Omental fat pad (tissue), 4 donors: ENCODE data around the gene MMP12. TPM values are rescaled to one million over a fixed set of nuclear protein-coding genes. Genes with fewer than 3 reads are reported as not detected.
"Not testable (repeated sequence)": the region's sequence is repeated elsewhere in the genome, so short reads cannot be mapped to it uniquely, and the experiment has no call there.

Experiments used
- ATAC-seq: fragments of 150-250 bp; one replicate; pipeline ENCODE4 v1.9.1; 2016; ENCODE audit warnings: mild to moderate bottlenecking, moderate library complexity; ENCODE audit not compliant: low FRiP score
- DNase-seq: peaks from one replicate; pipeline ENCODE4 v3.0.0-alpha.2; 2019; ENCODE audit warnings: low spot score
- total RNA-seq, 4 donors: library from RNA; depleted of rRNA; stranded (reverse); fragments of >200 nt; gene quantifications; one replicate each; pipeline ENCODE4 v1.1.0, GENCODE V29; 2016
- TF ChIP-seq, protein P1 (sequence below), 3 donors: fragments of 450-650 bp; IDR thresholded peaks; one replicate each; pipeline ENCODE4 v1.5.1; 2016 to 2017; ENCODE audit warnings: antibody characterized with exemption in 3 of 3, mild to moderate bottlenecking in 3 of 3, moderate library complexity in 2 of 3

MMP12 gene
- total RNA-seq, 4 donors from 2014 or later = 18.0 TPM; not detected in 3

DNA sequence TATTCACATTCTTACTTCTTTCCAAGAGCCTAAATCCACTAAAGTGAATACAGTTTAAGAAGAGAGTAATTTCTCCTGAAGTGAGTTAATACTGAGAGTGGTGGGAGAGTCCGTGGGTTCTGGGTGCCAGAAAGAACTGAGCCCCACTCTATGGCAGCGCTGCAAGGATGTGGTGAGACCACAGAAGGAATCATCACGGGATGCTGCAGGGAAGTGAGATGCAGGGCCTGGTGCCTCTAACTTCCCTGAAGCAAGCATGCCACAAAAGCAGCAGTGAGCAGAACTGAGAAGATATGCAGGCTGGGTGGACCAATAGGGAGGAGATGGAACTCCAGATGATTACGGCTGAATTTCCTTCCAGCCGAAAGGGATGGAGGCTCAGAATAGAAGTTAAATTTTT is 5.0 kb upstream of the MMP12 start:
- DNase-seq (no peak), ATAC-seq (no peak)
- TF ChIP-seq, protein P1, sequence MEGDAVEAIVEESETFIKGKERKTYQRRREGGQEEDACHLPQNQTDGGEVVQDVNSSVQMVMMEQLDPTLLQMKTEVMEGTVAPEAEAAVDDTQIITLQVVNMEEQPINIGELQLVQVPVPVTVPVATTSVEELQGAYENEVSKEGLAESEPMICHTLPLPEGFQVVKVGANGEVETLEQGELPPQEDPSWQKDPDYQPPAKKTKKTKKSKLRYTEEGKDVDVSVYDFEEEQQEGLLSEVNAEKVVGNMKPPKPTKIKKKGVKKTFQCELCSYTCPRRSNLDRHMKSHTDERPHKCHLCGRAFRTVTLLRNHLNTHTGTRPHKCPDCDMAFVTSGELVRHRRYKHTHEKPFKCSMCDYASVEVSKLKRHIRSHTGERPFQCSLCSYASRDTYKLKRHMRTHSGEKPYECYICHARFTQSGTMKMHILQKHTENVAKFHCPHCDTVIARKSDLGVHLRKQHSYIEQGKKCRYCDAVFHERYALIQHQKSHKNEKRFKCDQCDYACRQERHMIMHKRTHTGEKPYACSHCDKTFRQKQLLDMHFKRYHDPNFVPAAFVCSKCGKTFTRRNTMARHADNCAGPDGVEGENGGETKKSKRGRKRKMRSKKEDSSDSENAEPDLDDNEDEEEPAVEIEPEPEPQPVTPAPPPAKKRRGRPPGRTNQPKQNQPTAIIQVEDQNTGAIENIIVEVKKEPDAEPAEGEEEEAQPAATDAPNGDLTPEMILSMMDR (IDR thresholded peaks at IDR 0.05) = no peak

GRCh38 chr11:102878595-102878994 is 3.8 kb upstream of the MMP12 start:
- ATAC-seq (no peak), DNase-seq (no peak)
- TF ChIP-seq, protein P1 (IDR thresholded peaks at IDR 0.05) = no peak

- DNase-seq, ATAC-seq: not testable (repeated sequence)
These were observed 5.3 kb downstream of the MMP12 start for GRCh38 chr11:102869354-102869964.

- ATAC-seq (no peak), DNase-seq (no peak)
- TF ChIP-seq, protein P1 (IDR thresholded peaks at IDR 0.05) = no peak
These were observed 6.4 kb downstream of the MMP12 start for GRCh38 chr11:102868339-102868738.

GRCh38 chr11:102864724-102865123 is 10.1 kb downstream of the MMP12 start:
- DNase-seq (no peak), ATAC-seq (no peak)
- TF ChIP-seq, protein P1 (IDR thresholded peaks at IDR 0.05) = no peak

DNA sequence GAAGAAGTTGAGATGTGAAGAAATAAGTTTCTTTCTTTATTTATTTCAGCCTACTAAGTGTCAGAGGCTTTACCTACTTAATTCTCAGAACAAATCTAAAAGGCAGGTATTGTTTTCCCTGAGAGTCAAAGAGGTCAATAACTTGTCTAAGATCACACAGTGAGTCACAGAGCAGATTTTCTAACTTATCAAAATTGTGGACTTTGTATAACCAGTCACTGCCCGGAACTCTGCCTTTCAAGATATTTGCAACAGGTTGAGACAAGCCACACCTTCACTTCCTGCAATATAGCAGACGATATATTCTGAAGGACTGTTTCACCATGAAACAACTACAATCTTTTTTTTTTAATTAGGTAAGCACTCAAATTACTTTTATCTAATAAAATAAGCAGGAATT is 20.8 kb downstream of the MMP12 start:
- ATAC-seq = no peak
- DNase-seq = no peak
- TF ChIP-seq, protein P1 (IDR thresholded peaks at IDR 0.05) = no peak

DNA sequence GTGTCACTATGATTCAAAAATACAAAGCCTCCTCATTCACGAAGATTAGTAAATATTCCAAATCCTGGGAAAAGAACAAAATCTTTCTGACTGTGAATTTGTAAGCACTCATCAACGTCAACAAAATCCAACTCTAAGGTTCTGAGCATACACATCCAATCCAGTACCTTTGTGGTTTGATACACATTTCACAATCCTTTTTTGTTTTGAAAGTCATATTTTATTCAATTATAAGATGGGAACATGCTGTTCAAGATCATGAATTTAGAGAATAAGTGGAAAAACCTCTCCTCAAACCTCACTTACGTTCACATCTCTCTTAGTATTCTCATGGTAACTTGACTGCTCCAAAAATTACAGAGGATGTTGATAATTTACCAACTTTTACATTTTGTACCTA is 21.7 kb downstream of the MMP12 start:
- TF ChIP-seq, protein P1 (IDR thresholded peaks at IDR 0.05) = no peak
- ATAC-seq = no peak
- DNase-seq = no peak
